Rectal smooth muscle tissue (tissue), 1 donor: Measurements from ENCODE around the gene CHRNA1.

ENCODE experiments used
- H3K27ac ChIP-seq: one replicate; pipeline ENCODE4 v1.7.0; 2013; ENCODE audit warnings: low read depth, low read length, inconsistent platforms
- H3K27me3 ChIP-seq: one replicate; pipeline ENCODE4 v1.7.0; 2013; ENCODE audit warnings: low read length; ENCODE audit not compliant: control insufficient read depth, insufficient read depth
- H3K36me3 ChIP-seq: one replicate; pipeline ENCODE4 v1.7.0; 2013; ENCODE audit warnings: low read length; ENCODE audit not compliant: control insufficient read depth, insufficient read depth
- H3K4me1 ChIP-seq: one replicate; pipeline ENCODE4 v1.7.0; 2013; ENCODE audit warnings: low read length; ENCODE audit not compliant: control insufficient read depth, insufficient read depth
- H3K4me3 ChIP-seq: one replicate; pipeline ENCODE4 v1.7.0; 2013; ENCODE audit warnings: low read length
- H3K9ac ChIP-seq: one replicate; pipeline ENCODE4 v1.7.0; 2013; ENCODE audit warnings: low read length

The CHRNA1 gene

DNA sequence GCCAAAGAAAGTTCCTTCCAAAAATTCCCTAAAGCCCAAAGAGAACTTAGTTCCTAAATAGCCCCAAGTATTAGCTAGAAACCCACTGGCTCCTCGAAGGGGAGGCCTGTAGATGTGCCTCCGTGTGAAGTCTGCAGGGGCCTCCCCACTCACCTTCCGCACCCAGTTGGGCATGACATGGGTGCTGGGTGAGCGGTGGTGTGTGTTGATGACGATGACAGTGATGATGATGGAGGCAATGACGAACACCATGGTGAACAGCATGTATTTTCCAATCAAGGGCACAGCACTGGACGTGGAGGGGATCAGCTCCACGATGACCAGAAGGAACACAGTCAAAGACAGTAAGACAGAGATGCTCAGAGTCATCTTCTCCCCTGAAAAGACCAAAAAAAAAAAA, 14.5 kb downstream of the CHRNA1 start:
- Histone ChIP-seq H3K4me3 (no peak overlapping the region), H3K27ac (no peak overlapping the region), H3K36me3 (no peaks in the 10 kb centered on the region), H3K9ac (no peak overlapping the region), H3K4me1 (no peaks in the 10 kb centered on the region), H3K27me3 (no peaks in the 10 kb centered on the region)

DNA sequence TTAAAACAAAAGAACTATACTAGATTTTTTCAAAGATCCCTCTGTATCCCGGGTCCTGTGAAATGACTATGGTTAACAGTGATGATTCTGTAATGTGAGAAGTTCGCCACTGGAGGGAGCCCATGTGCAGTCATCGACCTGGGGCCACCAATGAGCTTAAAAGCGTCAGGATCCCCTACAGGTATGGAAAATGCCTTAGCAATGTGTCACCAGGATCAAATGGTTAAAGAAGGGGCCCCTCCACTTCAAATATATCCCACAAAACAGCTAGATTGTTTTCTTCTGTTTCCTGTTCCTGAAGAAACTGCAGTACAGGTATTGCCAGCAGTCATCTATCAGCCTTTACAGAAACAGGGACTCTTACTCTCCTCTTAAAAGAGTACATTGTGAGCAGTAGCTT, 15.3 kb downstream of the CHRNA1 start:
- H3K27ac ChIP-seq = no peak overlapping the region
- H3K27me3 ChIP-seq = no peaks in the 10 kb centered on the region
- no peaks in the 10 kb centered on the region for H3K36me3 ChIP-seq
- H3K4me3 ChIP-seq = no peak overlapping the region
- no peak overlapping the region for H3K9ac ChIP-seq
- no peaks in the 10 kb centered on the region for H3K4me1 ChIP-seq

DNA sequence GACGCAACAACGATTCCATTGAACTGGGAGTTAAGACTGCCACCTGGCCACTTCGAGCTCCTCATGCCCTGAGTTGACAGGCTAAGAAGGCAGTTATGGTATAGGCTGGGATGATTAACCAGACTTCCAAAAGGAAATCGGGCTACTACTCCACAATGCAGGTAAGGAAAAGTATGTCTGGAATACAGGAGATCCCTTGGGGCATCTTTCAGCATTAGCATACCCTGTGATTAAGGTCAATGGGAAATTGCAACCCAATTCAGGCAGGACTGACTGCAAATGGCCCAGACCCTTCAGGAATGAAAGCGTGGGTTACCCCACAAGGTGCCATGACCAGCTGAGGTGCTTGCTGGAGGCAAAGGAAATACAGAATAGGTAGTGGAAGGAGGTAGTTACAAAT, 19.1 kb downstream of the CHRNA1 start:
- Histone ChIP-seq H3K27ac (no peak overlapping the region), H3K9ac (no peak overlapping the region), H3K4me3 (no peak overlapping the region), H3K4me1 (no peaks in the 10 kb centered on the region), H3K27me3 (no peaks in the 10 kb centered on the region), H3K36me3 (no peaks in the 10 kb centered on the region)

DNA sequence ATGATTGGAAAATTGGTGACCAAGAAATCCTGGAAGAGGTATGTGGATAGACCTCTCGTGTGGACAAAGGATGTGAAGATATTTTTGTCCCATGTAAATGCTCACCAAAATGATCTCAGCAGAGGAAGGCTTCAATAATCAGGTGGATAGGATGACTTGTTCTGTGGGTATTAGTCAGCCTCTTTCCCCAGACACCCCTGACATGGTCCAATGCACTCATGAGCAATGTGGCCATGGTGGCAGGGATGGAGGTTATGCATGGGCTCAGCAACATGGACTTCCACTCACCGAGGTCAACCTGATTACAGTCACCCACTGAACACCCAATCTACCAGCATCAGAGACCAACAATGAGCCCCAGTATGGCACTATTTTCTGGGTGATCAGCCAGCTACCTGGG, 20.2 kb downstream of the CHRNA1 start:
- Histone ChIP-seq H3K9ac (no peak overlapping the region), H3K4me1 (no peaks in the 10 kb centered on the region), H3K4me3 (no peak overlapping the region), H3K27me3 (no peaks in the 10 kb centered on the region), H3K27ac (no peak overlapping the region), H3K36me3 (no peaks in the 10 kb centered on the region)

DNA sequence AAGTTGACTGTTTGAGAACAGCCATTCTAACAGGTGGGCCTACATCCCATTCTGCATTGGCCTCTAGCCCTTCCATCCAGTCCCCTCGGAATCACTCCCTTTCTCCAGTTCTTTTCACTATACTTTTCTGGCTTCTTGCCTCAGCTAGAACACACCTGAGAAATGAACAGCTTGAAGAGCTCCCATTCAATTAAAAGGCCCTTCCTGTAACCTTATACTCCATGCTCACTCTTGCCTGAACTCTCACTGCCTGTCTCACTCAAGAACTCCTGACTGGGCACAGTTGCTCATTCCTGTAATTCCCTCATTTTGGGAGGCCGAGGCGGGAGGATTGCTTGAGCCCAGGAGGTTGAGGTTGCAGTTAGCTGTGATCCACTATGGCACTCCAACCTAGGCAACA, 23.6 kb downstream of the CHRNA1 start:
- H3K4me3 ChIP-seq = no peak overlapping the region
- H3K9ac ChIP-seq = no peak overlapping the region
- H3K27ac ChIP-seq = no peak overlapping the region
- H3K27me3 ChIP-seq = no peaks in the 10 kb centered on the region
- no peaks in the 10 kb centered on the region for H3K4me1 ChIP-seq
- no peaks in the 10 kb centered on the region for H3K36me3 ChIP-seq

DNA sequence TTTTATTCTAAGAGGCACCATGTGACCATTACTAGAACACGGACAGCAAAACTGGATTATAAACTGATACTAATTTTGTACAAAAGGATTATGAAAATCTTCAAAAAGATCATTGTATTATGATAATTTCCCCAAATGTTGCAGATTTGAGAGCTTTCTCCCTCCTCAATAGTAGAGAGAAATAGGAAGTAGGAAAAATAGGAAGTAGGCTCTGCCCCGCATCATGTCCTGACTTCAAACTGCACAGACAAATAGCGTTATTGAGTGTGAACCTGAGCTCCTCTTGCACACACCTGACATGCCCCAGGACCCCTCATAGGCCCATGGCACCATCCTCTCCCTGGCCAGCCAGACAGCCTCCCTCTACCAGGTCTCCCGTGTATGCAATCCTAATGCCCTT, 25.4 kb downstream of the CHRNA1 start:
- H3K27ac ChIP-seq = no peak overlapping the region
- H3K4me3 ChIP-seq = no peak overlapping the region
- H3K36me3 ChIP-seq = no peaks in the 10 kb centered on the region
- no peak overlapping the region for H3K9ac ChIP-seq
- no peaks in the 10 kb centered on the region for H3K27me3 ChIP-seq
- H3K4me1 ChIP-seq = no peaks in the 10 kb centered on the region

DNA sequence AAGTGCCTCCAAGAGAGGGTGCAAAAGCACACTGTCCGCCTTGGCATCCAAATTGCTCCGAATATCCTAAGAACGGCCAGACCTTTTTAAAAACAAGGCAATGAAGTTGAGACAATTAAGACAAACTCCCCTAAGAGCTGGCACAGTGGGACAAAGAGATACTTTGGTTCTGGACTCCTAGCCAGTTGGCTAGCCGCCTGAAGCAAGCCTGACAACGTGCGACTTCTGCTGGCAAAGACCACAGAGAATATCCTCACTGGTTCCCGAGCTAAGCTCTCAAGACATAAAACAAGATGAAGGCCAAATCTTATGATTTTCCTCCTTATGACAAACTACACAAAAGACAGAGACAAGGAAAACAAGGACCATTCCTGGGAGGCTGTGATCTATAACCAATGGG, 32.7 kb downstream of the CHRNA1 start:
- H3K27ac ChIP-seq = no peak overlapping the region
- peaks cover 6% of the 10 kb centered on the region for H3K27me3 ChIP-seq
- H3K36me3 ChIP-seq = no peaks in the 10 kb centered on the region
- H3K9ac ChIP-seq = no peak overlapping the region
- no peak overlapping the region for H3K4me3 ChIP-seq
- no peaks in the 10 kb centered on the region for H3K4me1 ChIP-seq

DNA sequence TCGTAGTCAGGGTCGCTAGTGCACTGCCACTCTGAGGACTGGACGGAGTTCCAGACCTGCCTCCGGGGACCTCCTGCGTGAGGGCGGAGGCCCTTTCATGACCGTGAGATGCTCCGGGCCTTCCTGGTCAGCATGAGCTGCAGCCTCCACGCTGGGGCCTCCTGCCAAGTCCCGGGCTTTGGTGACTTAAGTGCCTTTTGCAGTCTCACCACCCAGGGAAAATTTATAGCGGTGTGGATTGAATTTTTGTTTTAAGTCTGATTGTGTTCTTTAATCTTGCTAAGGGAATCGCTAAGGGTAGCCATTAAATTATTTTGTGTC, 33.6 kb downstream of the CHRNA1 start:
- no peak overlapping the region for H3K9ac ChIP-seq
- H3K27me3 ChIP-seq = peaks cover 6% of the 10 kb centered on the region
- no peak overlapping the region for H3K4me3 ChIP-seq

DNA sequence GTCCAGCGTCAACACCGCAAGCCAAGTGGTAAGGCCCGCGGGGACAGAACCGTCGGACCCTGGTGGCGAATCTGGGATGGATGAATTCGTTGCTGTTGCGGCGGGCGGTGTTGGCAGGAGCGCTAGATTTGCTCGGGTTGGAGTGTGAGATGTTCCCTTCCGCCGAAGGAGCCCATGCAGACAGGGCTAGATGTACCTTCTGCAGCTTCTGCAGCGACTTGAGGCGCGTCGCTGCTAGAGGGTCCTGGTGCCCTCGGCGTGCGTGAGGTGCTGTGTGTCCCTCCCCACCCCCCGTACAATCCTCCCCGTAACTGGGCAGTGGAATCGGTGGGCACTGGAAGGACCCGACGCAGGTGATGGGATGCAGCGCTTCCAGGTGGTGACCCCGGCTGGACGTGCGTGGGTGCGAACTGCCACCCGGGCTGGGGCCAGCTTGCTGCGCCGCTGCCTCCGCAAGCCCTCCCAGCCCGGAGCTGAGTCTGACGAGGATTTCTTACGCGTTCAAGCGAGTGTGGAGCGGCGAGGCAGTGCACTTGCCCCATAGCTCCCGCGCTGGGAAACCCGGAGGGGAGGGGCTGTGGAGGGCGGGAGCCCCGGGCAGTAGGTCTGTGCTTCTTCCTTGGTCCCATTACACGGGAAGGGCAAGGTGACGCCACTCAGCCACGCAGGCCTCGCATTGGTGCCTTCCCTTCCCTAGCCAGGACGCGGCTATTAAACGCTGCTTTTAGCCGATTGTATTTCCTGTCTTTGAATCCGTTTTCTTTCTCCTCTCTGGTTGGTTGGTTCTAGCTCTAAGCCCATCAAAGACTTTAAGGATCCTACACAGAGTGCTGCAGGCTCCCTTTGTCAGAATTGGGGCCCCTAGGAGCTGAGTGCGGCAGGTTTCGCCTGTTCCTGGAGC, 34.2 kb downstream of the CHRNA1 start:
- Histone ChIP-seq H3K27ac (no peak overlapping the region), H3K36me3 (no peaks in the 10 kb centered on the region), H3K27me3 (peaks cover 6% of the 10 kb centered on the region), H3K4me1 (no peaks in the 10 kb centered on the region), H3K9ac (no peak overlapping the region), H3K4me3 (peak overlapping the region; percentile 56)

More for the DNA sequence above, 33.6 kb downstream of the CHRNA1 start:
- no peak overlapping the region for H3K27ac ChIP-seq
- no peaks in the 10 kb centered on the region for H3K36me3 ChIP-seq
- no peaks in the 10 kb centered on the region for H3K4me1 ChIP-seq

DNA sequence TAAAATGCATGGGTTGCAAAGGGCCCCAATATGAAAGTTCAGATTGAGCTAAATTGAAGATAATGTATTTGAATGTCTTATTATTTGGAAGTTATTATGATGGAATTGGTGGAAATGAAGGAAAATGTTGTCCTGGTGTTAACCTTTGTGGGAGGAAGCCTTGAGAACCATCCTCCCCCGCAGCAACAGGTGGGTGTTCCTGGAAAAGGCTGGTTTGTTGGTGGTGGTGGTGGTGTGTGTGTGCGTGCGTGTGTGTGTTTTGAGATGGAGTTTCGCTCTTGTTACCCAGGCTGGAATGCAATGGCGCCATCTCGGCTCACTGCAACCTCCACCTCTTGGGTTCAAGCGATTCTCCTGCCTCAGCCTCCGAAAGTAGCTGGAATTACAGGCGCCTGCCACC, 36.2 kb downstream of the CHRNA1 start:
- H3K4me1 ChIP-seq = no peaks in the 10 kb centered on the region
- H3K36me3 ChIP-seq = no peaks in the 10 kb centered on the region
- no peak overlapping the region for H3K9ac ChIP-seq
- no peak overlapping the region for H3K4me3 ChIP-seq
- H3K27ac ChIP-seq = no peak overlapping the region
- peaks cover 6% of the 10 kb centered on the region for H3K27me3 ChIP-seq

DNA sequence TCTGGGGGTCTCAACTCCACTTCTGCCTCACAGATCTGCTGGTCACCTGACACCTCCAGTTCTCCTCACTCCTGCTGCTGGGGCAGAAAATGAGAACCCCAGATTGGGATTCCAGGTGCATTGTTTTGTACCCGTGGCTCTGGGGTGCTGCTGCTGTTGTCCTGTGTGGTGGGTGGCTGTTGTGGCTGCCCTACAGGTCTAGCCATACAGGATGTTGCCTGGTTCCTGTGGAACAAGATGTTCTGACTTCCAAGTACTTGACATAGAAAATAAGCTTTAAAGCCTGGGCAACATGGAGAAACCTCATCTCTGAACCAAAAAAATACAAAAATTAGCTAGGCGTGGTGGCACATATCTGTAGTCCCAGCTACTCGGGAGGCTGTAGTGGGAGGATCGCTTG, 38.1 kb downstream of the CHRNA1 start:
- Histone ChIP-seq H3K27ac (no peak overlapping the region), H3K9ac (no peak overlapping the region), H3K4me3 (no peak overlapping the region), H3K4me1 (no peaks in the 10 kb centered on the region), H3K36me3 (no peaks in the 10 kb centered on the region), H3K27me3 (peaks cover 6% of the 10 kb centered on the region)

DNA sequence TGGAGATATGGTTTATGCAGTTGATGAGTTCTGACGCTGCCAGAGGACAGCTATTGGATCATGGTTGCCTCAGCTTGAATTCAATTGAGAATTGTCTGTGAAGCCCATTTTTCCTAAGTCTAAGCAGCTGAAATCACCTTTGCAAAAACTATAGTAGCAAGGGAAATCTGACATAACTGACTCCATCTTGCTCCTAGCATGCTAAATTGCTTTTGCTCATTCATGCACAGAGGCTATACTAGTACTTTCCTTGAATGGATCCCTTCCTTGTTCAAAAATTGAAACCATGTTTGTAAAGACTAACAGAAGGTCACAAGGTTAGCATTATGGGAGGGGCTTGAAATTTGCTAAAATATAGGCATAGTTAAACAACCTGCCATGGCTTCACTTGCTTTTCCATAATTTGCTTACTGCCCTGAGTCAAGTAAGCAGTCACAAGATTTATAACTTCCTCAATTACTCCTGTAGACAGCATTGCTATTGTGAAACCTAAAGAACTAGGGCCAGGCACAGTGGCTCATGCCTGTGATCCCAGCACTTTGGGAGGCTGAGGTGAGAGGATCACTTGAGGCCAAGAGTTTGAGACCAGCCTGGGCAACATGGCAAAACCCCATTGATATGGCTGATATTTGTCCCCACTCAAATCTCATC, 41.2 kb downstream of the CHRNA1 start:
- no peaks in the 10 kb centered on the region for H3K27me3 ChIP-seq
- H3K9ac ChIP-seq = no peak overlapping the region
- no peak overlapping the region for H3K4me3 ChIP-seq

DNA sequence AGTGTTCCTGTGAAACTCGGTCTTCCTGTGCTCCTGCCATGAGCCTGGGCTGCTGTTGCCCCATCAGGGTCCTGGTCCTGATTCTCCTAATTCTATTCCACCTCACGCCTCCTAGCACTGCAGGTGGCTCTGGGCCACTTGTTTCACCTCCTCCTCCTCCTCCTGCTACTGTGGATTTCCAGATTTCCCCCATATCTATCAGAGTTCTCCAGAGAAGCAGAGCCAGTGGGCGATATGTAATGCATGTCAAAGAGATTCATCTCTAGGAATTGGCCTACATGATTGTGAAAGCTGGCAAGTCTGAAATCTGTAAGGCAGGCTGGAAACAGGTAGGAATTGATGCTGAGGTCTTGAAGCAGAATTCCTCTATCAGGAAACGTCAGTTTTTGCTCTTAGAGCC, 45.3 kb downstream of the CHRNA1 start:
- Histone ChIP-seq H3K4me1 (no peaks in the 10 kb centered on the region), H3K27ac (no peak overlapping the region), H3K27me3 (no peaks in the 10 kb centered on the region), H3K36me3 (no peaks in the 10 kb centered on the region), H3K9ac (no peak overlapping the region), H3K4me3 (no peak overlapping the region)

More for the DNA sequence above, 41.2 kb downstream of the CHRNA1 start:
- Histone ChIP-seq H3K4me1 (no peaks in the 10 kb centered on the region), H3K27ac (no peak overlapping the region), H3K36me3 (no peaks in the 10 kb centered on the region)
